T-helper 9 cell (primary cell): ENCODE measurements around the gene CACNA1B.

Experiments
- DNase-seq: peaks from one replicate; pipeline ENCODE4 v3.0.0-alpha.2; 2020

Gene CACNA1B

DNA sequence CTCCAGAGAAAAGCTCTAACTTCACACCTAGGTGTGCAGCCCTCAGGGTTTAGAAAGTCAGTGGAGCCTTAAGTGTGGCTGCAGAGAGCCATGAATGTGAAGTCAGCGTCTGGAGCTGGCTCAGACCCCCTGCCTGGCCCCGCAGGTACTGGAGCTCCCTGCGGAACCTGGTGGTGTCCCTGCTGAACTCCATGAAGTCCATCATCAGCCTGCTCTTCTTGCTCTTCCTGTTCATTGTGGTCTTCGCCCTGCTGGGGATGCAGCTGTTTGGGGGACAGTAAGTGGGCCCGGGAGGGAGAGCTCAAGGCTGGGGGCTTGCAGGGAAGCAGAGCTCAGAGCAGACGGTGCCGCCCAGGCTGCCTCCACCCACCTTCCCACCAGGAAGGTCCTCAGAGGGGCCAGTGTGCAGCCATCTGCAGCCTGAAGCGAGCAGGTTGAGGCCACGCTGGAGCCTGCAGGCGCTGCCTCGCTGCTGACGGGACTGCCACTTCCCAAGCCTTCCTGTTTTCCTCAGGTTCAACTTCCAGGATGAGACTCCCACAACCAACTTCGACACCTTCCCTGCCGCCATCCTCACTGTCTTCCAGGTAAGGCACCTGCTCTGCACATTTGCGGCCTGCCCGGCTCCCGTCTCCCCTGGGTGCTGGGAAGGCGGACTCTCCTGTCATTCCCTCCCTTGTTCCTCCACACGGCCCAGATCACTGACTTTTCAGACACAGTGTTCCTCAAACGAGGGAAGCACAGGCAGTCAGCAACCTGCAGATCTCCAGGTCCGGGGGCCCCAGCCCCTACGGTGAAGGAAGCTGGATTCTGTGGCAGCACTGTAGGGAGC, 108.9 kb downstream of the CACNA1B start:
- DNase-seq = no peak

GRCh38 chr9:137987244-137988030, 109.9 kb downstream of the CACNA1B start:
- DNase-seq = no peak

GRCh38 chr9:137988051-137988450, 110.5 kb downstream of the CACNA1B start:
- DNase-seq = no peak

GRCh38 chr9:137988701-137989100, 111.1 kb downstream of the CACNA1B start:
- DNase-seq = no peak

- no peak for DNase-seq
These were observed 111.6 kb downstream of the CACNA1B start for GRCh38 chr9:137989156-137989555.

- DNase-seq = no peak
These were observed 112.6 kb downstream of the CACNA1B start for GRCh38 chr9:137989999-137990715.

GRCh38 chr9:138003485-138004190, 126.1 kb downstream of the CACNA1B start:
- DNase-seq = no peak

- no peak for DNase-seq
These were observed 129.1 kb downstream of the CACNA1B start for GRCh38 chr9:138006576-138007233.

- no peak for DNase-seq
These were observed 130.0 kb downstream of the CACNA1B start for GRCh38 chr9:138007566-138007917.

GRCh38 chr9:138007918-138008841, 130.6 kb downstream of the CACNA1B start:
- DNase-seq = no peak

- DNase-seq = no peak
These were observed 131.6 kb downstream of the CACNA1B start for GRCh38 chr9:138009016-138009802.

GRCh38 chr9:138009803-138010690, 132.5 kb downstream of the CACNA1B start:
- DNase-seq = no peak

- DNase-seq = no peak
These were observed 133.3 kb downstream of the CACNA1B start for GRCh38 chr9:138010861-138011260.

- no peak for DNase-seq
These were observed 134.4 kb downstream of the CACNA1B start for GRCh38 chr9:138011951-138012500.

DNA sequence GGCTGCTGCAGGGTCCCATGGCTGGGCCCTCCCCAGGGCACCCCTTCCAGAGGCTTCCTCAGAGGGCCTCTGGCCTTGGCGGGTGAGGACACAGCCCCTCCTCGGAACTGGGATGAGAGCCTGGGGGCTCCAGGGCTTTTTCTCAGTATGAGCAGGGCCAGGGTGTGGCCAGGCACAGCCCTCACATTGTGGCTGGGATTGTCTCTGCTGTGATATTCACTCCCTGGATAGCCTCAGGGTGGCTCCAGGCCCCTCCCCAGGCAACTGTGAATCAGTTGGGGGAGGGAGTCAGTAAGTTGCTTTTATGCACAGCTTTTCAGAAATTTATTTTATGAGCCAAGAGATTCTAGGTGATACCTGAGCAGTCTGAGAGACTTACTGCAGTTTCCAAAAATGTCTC, 135.7 kb downstream of the CACNA1B start:
- DNase-seq = no peak

- no peak for DNase-seq
These were observed 136.4 kb downstream of the CACNA1B start for GRCh38 chr9:138013836-138014562.

GRCh38 chr9:138014563-138014945, 137.0 kb downstream of the CACNA1B start:
- DNase-seq = no peak
